ENCODE data around the gene SATB1.

GRCh38 chr3:18337231-18337630 is 87.9 kb downstream of the SATB1 start:
- TF ChIP-seq CTCF (IDR thresholded peaks at IDR 0.05) (no peak), POLR2A (IDR thresholded peaks at IDR 0.05) (no peak)

Data from right lobe of liver (tissue), 4 donors.